ENCODE results near the gene MBD3L2. TPM values are rescaled to one million over a fixed set of nuclear protein-coding genes. Genes with fewer than 3 reads are reported as not detected.

MBD3L2 gene
- total and polyA plus RNA-seq, 9 of the 15 experiments (the other 6 are each of a cell fraction or from before 2014, with no cell fraction given), result not detected

GRCh38 chr19:7069042-7069903 is 20.2 kb downstream of the MBD3L2 start, which contains the start of gene ZNF557 (continued):
- TF ChIP-seq SIN3A (IDR thresholded peaks at IDR 0.05; ENCODE audit: borderline replicate concordance in 2 of 2, control insufficient read depth in 1 of 2, low read depth in 2 of 2, low read length in 2 of 2) (peak; percentile 86 to 96; a peak in 3 of 4 replicates), CREM (IDR thresholded peaks at IDR 0.05; ENCODE audit: low read depth) (peak; percentile 35), RFX1 (IDR thresholded peaks at IDR 0.05) (no peak), CLOCK (CRISPR knock-in tag; IDR thresholded peaks at IDR 0.05; ENCODE audit: borderline replicate concordance) (no peak), ZBED1 (IDR thresholded peaks at IDR 0.05) (no peak), SLC30A9 (CRISPR knock-in tag; IDR thresholded peaks at IDR 0.05) (no peak), KHSRP (IDR thresholded peaks at IDR 0.05) (no peak), ZHX1 (conservative IDR thresholded peaks at IDR 0.05; ENCODE audit: low read length) (no peak), CBX5 (IDR thresholded peaks at IDR 0.05; ENCODE audit: borderline replicate concordance, low read depth) (no peak), KLF16 (IDR thresholded peaks at IDR 0.05) (no peak), ZZZ3 (IDR thresholded peaks at IDR 0.05) (no peak), POLR2G (IDR thresholded peaks at IDR 0.05; ENCODE audit: low read depth, low read length) (peak; percentile 92), SPI1 (IDR thresholded peaks at IDR 0.05; ENCODE audit: borderline replicate concordance, low read depth, low read length) (peak; percentile 34; the same call in 1 of the 2 replicates), CTBP1 (IDR thresholded peaks at IDR 0.05; ENCODE audit: borderline replicate concordance) (peak; percentile 66; the same call in 1 of the 2 replicates), TBP (optimal IDR thresholded peaks at IDR 0.05; ENCODE audit: low read depth, low read length) (peak; percentile 51), XRCC3 (IDR thresholded peaks at IDR 0.05) (no peak), RFX5 (IDR thresholded peaks at IDR 0.05; ENCODE audit: low read depth, low read length) (no peak), ATF6 (CRISPR knock-in tag; IDR thresholded peaks at IDR 0.05) (no peak), TRIM25 (IDR thresholded peaks at IDR 0.05; ENCODE audit: borderline replicate concordance) (no peak), CAMTA2 (CRISPR knock-in tag; conservative IDR thresholded peaks at IDR 0.05) (no peak)
